Stimulated activated CD4-positive, alpha-beta T cell treated with anti-CD3 and anti-CD28 coated beads, Interleukin-15, amount 100 ng/mL, for 24 hours (primary cell): Measurements from ENCODE around the gene EYS.
"Not testable (repeated sequence)": the region's sequence is repeated elsewhere in the genome, so short reads cannot be mapped to it uniquely, and the experiment has no call there.

Experiments
- DNase-seq: peaks from one replicate; pipeline ENCODE4 v3.0.0-alpha.2; 2020

The EYS gene

GRCh38 chr6:63926950-63927927 lies 1779.8 kb downstream of the EYS start:
- DNase-seq, result no peak

- no peak for DNase-seq
Observed at GRCh38 chr6:63926258-63926780, 1780.7 kb downstream of the EYS start.

- no peak for DNase-seq
Observed at GRCh38 chr6:63923139-63923739, 1783.8 kb downstream of the EYS start.

GRCh38 chr6:63919556-63920110 lies 1787.4 kb downstream of the EYS start:
- DNase-seq, result no peak

DNA sequence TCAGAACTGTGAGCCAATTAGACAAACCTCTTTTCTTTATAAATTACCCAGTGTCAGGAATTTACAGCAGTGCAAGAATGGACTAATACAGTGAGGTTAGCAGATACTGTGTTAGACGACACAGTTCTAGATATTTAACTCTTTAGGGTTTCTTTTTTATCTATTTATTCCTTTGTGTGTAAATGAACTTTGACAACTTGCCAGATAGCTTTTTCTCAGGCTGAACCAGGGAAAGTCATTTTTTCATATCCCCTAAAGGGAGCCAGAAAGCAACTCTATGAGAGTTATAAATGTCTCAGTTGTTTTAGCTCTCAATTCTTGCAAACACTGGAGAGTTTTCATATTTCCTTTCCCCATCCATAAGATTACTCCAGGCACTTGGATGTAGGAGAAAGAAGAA lies 1794.1 kb downstream of the EYS start:
- DNase-seq, result no peak

DNA sequence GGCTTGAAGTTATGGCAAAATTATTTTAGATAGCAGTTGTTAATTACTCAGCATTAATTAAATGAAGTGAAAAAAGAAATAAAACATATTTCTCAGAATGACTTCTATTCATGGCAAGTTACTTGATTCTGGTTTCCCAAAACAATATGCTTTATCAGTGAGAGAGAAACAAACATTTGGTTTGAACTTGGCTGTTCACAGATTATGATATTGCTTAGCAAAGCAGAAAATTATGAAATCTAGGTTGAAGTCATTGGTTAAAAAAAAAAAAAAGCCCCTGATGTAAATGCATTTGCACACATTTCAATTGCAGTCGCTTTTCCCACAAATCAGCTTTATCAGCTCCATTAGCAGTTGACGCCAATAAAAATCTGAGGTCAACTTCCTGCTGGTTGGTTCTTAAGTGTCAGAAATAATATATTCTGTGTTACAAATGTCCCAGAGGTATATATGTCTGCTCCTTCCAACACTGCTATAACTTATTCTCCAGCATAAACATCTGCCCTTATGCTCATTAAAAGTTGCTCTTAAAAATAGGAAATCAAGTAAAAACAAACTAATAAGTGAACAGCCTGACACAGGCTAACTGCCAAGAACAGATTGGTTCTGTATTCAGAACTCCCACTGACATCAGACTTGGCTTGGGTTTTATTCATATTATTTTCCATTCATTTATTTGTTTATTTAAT lies 1796.0 kb downstream of the EYS start:
- DNase-seq, result no peak

GRCh38 chr6:63904650-63905248 lies 1802.3 kb downstream of the EYS start:
- no peak for DNase-seq

- no peak for DNase-seq
Observed at GRCh38 chr6:63899550-63899949, 1807.5 kb downstream of the EYS start.

- DNase-seq, result no peak
Observed at GRCh38 chr6:63897952-63898351, 1809.1 kb downstream of the EYS start.

- no peak for DNase-seq
Observed at GRCh38 chr6:63897459-63897858, 1809.6 kb downstream of the EYS start.

DNA sequence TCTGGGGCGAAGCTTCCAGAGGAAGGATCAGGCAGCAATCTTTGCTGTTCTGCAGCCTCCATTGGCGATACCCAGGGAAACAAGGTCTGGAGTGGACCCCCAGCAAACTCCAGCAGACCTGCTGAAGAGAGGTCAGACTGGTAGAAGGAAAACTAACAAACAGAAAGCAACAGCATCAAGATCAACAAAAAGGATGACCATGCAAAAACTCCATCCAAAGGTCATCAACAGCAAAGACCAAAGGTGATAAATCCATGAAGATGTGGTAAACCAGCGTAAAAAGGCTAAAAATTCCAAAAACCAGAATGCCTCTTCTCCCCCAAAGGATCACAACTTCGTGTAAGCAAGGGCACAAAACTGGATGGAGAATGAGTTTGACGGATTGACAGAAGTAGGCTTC lies 1818.6 kb downstream of the EYS start:
- no peak for DNase-seq

GRCh38 chr6:63887804-63888203 lies 1819.2 kb downstream of the EYS start:
- DNase-seq, result not testable (repeated sequence)

GRCh38 chr6:63887002-63887751 lies 1819.8 kb downstream of the EYS start:
- DNase-seq, result no peak

DNA sequence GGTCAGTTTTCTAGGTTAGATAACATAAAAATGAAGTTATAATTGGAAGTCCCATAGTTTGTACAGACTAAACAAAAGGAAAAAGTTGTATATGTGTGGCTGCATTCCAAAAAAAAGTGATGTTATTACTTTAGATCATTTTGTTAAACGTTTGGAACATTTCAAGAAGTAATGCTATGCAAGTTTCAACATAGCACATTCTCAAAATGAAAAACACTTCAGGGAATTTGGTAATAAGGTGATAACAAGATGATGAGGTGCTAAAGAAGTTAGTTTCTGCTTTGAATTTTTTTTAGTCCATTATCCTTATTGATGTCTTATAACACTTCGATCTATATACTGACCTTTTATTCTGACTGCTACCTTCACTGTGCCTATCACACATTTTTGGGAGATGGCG lies 1820.7 kb downstream of the EYS start:
- DNase-seq, result no peak

GRCh38 chr6:63883597-63883996 lies 1823.4 kb downstream of the EYS start:
- DNase-seq, result no peak

DNA sequence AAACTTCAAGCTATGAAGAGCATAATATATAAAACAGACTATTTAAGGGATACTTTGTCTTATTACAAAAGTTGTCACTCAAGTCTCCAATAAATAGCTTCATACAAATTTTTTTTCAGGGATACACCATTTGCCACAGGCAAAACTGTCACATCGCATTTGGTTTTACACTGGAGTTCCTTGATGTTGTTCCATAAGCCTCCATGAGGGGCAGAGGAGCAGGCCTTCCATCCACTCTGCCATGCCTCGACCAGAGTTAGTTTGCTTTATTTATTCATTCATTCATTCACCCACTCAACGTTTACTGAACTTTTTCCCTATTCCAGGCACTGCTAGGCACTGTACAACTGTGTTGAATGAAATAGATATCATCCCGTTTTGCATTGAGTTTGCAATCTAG lies 1824.8 kb downstream of the EYS start:
- DNase-seq, result no peak

DNA sequence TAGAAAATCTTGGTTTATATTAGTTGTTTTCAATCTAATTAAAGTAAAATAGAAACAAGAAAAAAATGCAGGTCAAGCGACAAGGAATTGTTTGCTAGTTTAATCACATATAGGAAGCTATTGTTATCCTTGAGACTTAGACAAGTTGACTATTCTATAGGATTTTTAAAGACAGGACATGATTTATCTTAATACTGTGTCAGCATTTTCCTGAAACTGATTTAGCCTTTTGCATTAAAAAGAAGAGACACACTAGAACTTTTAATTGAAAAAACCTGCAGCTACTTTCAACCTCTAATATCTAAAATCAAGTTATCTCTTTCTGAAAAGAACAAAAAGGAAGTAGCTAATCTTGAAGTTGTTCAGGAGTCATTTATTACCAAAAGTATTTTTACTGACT lies 1825.2 kb downstream of the EYS start:
- no peak for DNase-seq

- no peak for DNase-seq
Observed at GRCh38 chr6:63872233-63872632, 1834.8 kb downstream of the EYS start.

DNA sequence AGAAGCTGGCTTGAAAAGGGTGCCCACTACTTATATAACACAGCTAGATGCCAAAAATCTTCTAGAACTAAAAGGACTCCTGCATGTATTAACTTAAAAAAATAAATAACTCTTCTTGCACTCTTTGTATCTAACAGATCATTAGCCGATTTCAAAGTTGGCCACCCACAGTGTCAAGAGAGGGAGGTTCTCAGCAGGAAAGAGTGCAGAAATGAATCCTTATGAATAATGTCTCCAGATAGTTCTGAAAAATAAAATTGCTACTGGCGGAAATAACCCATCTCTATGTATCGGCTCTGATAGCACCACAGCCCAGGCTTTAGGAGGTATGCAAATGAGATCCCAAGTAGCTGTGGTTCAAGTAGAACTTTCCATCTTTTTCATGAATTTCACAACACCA lies 1838.7 kb downstream of the EYS start:
- no peak for DNase-seq

- no peak for DNase-seq
Observed at GRCh38 chr6:63864671-63865318, 1842.2 kb downstream of the EYS start.

- DNase-seq, result no peak
Observed at GRCh38 chr6:63864061-63864460, 1843.0 kb downstream of the EYS start.
